NCI-H1417 treated with DMSO at 0.1 percent for 48 hours (cell line): Measurements from ENCODE around the gene UTS2R.

ENCODE experiments used
- DNase-seq: peaks from one replicate; lab custom pipeline; 2025; lab: John Stamatoyannopoulos, UW

UTS2R gene

DNA sequence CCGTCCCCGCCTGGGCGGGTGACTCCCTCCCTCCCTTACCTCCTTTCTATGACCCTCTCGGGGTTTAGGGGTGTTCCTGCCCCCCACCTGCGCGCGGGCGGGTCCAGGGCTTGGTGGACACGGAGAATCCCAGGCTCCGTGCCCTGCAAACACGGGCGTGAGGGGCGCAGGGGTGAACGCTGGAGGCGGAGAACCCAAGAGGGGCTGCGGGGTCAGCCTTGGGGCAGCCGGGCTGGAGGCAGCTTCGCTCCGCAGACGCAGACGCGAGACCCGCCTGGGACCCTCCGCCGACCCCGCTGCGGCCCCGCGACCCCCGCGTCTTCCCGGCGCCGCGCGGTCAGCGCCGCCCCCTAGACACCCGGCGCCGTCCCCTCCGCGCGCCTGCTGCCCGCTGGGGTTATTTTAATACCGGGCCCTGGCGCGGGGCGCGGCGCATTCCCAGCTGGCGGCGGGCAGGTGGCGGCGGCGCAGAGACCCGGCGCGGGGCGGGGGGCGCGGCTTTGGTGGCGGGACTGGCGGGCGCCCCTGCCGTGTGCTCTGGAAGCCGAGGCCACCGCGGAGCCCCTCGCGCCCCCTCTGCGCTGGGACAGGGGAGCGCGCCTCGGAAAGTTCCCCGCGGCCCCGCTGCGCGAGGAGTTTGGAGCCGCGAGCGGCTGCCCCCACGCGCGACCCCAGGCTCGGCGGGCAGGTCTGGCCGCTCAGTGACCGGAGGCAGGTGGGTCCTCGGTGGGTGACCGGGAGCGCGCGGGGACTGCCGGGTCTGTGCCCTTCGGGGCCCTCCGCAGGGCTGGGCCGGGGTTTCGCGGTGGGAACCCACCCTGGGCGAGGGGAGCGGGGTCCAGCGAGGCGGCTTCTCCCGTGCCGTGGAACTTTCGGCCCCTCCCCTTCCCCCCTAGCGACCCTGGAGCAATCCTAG is at the start of gene UTS2R:
TSS of gene UTS2R (plus strand) at position 433 of the 916 bp plus-strand sequence. CDS start 2,560 bp downstream, outside the sequence.
- DNase-seq: no peak

GRCh38 chr17:82321947-82322466 is 49.6 kb upstream of the UTS2R start:
- DNase-seq: no peak

DNA sequence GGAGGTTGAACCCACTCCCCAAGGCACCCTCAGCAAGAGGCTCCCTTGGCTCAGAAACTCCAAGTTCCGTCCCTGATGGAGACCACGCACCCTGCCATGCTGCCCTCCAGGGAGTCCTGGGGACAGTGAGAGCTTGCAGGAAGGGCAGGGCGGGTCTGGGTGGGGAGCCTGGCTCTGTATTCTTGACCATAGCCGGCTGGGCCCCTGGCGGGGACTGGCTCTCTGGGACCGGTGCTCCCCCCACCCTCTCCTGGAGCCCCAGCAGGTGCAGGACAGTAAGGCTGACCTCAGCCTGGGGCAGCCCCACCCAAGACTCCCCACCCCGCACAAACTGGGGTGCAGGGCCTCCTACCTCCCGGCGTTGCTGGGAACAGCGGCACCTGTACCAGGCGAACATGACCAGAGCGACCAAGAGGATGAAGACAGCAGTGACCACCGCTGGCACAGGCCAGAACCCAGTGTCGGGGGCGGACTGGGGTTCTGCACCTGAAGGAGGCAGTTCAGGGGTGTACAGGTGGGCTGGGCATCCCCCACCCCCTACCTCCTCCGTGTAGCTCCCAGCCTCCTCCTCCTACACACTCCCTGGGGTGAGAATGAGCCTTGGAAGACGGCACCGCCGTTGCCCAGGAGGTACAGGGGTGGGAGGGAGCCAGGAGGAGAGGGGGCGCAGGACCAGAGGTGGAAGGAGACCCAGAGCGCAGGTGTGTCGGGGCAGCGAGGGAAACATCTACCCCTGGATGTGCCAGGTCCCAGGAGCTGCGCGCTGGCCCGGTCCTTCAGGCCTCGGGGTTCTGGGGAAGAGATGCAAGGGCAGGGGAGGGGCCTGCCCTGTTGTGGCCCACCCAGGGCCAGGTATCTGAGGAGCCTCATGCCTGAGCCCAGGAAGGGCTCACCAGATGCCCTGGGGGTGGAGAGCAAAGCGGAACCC is 48.8 kb upstream of the UTS2R start:
- DNase-seq: no peak

DNA sequence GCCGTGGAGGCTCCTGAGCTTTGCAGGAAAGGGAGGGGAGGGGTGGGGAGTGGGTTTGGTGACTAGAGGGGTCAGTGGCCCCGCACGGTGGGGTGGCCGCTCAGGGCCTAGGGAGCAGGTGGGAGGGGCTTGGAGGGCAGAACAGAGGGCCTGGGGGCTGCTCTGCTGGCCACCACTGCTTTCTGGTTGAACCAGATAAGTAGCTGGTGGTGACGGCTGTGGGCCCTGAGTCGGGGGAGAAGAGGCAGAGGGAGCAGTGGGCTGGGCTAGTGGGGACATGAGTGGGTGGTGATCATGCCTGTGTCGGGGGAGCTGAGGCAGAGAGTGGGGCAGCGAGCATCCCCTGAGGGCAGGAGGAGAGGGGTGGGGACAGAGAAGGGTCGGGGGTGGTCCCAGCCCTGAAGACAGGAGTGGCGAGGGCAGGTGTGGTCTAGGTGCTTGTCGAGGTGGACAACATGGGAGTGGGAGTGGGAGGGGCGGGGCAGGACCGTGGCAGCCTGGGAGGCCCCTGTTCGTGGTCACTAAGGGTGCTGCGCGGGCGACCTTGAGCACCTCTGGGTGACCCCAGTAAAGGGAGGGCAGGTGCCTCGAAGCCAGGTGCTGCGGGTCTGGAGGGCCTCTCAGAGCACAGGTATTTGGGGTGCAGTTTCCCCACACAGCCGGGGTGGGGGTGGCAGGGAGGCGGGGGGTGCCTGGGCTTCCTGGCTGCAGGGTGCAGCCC is 47.9 kb upstream of the UTS2R start:
- no peak for DNase-seq

- no peak for DNase-seq
These were observed 46.8 kb upstream of the UTS2R start for GRCh38 chr17:82324566-82325285.

- DNase-seq: no peak
These were observed 46.0 kb upstream of the UTS2R start for GRCh38 chr17:82325286-82326180.

DNA sequence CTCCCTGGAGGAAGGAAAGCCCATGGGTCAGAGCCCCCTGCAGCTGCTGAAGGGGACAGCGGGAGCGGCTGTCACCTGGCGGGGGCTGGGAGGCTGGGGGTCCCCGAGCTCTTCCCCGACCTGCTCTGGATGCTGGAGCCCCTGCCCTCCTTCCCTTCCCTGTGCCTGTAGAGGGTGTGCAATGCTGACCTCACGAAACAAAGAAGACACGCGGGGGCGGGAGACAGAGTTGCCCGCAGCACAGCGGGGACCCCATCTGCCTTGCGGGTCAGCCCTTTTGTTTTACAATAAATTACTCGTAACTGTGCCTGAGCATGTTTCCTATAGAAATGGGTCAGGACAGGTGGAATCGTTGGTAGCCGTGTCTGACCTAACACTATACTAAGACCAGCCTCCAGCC is 44.3 kb upstream of the UTS2R start:
- DNase-seq: no peak

DNA sequence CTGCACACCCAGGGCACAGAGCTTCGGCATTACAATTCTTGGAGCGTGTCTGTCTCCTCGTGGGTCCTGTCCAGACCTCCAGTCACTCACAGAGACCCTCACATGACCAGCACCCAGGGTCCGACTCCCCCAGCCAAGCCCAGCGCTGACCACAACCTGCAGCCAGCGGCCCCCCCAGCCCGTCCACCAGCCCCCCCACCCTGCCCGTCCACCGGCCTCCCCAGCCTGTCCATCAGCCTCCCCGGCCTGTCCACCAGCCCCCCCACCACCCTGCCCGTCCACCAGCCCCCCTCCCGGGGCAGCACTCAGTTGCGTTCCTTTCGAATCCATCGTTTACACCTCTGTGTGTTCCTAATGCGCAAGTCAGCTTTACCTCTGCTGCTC is 43.8 kb upstream of the UTS2R start:
- DNase-seq: no peak

- DNase-seq: no peak
These were observed 43.2 kb upstream of the UTS2R start for GRCh38 chr17:82328141-82328993.

DNA sequence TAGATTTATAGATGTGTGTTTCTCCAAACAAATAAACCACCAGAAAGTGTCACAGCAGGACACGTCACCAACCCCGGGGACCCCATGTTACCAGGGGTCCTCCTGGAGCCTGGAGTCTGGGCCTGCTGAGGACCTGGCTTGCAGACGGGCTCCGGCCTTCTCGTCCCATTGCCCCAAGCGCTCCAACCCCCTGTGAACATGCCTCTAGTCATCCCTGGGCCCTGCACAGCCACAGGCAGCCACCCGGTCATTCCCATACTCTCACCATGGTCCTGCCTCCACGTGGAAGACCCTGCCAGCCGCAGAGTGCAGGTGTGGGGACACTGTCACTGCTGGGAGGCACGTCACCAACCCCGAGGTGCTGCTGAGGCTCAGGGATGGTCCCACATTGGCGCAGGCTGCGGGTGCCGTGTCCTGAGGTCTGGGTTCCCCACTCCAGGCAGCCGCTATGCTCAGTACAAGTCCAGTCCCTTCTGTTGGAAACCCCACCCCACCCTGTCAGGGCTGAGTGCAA is 42.5 kb upstream of the UTS2R start:
- no peak for DNase-seq

DNA sequence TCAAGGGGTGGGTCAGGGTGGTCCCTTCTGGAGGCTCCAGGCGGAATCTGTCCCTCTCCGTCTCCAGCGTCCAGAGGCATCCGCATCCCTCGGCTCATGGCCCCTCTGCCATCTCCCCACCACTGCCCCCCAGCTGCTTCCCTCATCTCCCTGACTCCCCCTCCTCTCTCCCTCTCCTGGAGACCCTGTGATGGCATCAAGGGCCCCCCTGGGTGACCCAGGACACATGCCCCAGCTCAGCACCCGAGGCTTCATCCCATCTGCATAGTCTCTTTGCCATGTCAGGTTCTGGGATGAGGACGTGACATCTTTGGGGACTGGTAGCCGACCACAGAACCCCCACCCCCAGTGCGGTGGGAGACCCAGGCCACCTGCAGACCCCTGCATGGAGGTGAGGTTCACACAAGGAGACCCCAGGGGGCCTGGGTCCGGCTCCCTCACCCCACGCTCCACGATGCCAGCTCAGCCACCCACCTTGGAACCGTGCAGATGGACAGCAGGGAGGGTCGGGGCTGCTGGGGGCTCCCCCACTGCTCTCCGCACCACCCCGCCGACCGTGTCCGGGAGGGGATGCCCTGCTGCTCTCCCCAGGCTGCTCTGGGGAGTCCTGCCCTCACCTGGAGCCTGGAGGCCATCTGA is 41.8 kb upstream of the UTS2R start:
- DNase-seq: no peak

DNA sequence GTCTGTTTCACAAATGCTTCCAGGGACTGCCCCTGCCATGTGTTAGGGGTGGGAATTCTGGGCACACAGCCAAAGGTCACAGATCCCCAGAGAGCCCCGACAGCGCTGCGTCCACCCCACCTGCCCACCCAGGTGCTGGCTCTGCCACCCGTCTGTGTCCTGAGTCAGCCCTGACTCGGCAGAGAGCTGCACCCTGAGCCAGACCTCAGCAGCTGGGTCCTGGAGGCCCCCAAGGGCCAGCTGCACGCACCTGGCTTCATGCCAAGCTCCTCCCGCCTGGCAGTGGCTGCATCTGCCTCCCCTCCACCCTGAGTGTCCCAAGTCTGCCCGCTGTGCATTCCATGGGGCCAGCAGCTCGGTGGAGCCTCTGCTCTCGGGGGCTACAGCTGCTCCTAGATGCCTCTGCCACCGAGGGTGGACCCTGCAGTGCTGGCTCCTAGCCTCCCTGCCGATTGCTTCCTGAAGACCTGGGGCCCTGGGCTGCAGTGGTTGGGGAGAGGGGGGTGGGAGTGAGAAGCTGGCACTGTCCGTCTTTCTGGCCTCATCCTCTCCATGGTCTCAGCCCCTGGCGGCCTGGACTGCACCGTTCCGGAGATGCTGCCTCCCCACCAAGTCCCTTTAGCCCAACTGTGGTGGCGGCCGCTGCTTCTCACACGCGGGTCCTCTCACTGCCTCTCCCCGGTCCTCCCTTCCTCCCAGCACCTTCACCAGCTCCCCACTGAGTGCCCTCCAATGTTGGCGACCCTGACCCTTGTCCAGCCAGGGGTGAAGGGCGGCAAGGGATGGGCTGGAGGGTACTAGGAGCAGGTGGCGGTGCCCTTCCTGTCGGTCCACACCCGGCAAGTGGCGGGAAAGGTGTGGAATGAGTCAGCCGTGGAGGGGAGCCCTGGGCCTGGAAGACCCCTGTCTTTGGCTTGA is 41.0 kb upstream of the UTS2R start:
- DNase-seq: peak; percentile 71

- no peak for DNase-seq
These were observed 40.1 kb upstream of the UTS2R start for GRCh38 chr17:82331345-82331939.

DNA sequence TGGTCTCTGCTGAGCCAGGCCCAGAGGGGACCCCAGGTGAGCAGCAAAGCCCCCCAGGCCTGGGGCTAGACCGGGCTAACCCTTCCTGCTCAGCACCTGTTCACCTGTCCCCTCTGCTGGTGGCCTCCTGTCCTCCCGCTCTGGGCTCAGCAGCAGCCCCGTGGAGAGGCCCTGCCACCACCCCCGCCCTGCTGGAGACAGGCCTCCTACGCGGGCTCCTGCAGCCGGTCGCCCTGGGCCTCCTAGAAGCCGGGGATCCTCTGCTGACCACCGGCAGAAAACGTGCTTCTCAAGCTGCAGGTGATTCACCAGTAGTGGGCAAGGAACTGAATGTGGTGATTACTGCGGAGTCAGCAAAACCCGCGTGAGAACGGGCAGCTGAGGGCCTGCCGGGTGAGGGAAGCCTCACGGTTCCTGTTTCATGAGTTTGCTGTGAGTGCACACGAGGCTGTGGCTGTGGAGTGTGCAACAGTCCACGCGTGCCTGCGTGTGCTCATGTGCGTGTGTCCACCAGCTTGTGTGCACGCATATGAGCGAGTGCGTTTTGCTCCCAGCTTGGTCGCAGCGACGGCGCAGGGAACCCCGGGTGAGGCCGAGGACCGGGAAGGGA is 38.8 kb upstream of the UTS2R start:
- DNase-seq: no peak

DNA sequence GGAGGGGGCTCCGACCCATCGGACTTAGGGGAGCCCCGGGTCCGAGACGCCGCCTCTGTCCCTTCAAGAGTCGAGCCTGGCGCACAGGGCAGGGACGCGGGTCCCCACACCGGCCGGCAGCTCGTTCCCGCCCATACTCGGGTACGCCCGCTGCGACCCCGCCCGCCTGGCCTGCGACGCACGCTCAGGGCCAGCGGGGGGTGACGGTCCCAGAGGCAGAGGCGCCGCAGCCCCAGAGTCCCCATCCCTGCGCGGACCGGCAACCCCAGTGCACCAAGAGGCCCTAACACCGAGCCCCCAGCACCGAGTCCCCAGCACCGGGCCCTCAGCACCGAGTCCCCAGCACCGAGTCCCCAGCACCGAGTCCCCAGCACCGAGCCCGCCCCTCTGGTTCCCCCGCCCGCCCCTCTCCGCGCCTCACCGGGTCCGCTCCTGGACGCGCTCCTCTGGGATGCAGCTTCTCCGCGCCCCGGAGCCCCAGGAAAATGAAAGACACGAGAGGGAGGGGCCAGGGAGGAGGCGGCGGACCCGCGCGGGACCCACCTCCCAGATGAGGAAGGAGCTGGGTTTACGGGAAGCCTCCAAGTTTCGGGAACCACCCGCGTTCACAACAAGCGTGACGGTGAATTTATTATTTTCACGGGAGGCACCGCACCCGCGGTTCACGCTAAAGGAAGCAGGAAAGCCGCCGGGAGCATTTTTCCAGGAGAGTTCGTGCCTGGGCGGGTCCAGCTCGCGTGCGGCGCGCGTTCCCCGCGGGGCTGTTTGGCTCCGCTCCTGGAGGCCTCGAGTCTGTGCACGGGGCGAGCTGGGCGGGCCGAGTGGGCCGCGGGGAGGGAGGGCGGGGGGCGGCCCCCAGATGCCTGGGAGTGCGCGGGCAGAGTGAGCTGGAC is 38.0 kb upstream of the UTS2R start, which contains the start of gene SECTM1:
TSS of gene SECTM1 (minus strand) at position 488 of the 893 bp plus-strand sequence. CDS start 6,526 bp downstream, outside the sequence.
- DNase-seq: no peak
